Measurements from ENCODE around the gene GNAT3.

GNAT3 gene

GRCh38 chr7:80444811-80445210 is 67.1 kb downstream of the GNAT3 start:
- H4K20me1 ChIP-seq (ENCODE audit: insufficient read depth, low read length, poor library complexity, severe bottlenecking) = no peaks in the 10 kb centered on the region
- H3K4me1 ChIP-seq (ENCODE audit: insufficient read depth, low read length, poor library complexity, severe bottlenecking) = no peaks in the 10 kb centered on the region
- H3K27me3 ChIP-seq (ENCODE audit: insufficient read depth, low read length, poor library complexity, severe bottlenecking) = no peaks in the 10 kb centered on the region
- no peak overlapping the region for H3K4me3 ChIP-seq (ENCODE audit: low read length, poor library complexity, severe bottlenecking)
- no peaks in the 10 kb centered on the region for H3K9me3 ChIP-seq (ENCODE audit: insufficient read depth, low read depth, low read length)
- no peaks in the 10 kb centered on the region for H3F3A ChIP-seq (ENCODE audit: low read depth)
- H2AFZ ChIP-seq (ENCODE audit: low read length) = no peak overlapping the region
- no peak overlapping the region for H3K4me2 ChIP-seq (ENCODE audit: low read depth, low read length, poor library complexity, severe bottlenecking)
- H3K79me2 ChIP-seq (ENCODE audit: insufficient read depth, low read length) = no peaks in the 10 kb centered on the region
- TF ChIP-seq CTCF (conservative IDR thresholded peaks at IDR 0.05; ENCODE audit: low read length) = no peak
- no peak for TF ChIP-seq EZH2phosphoT487 (IDR thresholded peaks at IDR 0.05; ENCODE audit: borderline replicate concordance)
- no peaks in the 10 kb centered on the region for H3K9me2 ChIP-seq (replicated peaks; ENCODE audit: low read depth, low read length)
- no peak overlapping the region for H3K9ac ChIP-seq (ENCODE audit: low read depth, low read length, poor library complexity, severe bottlenecking)
- H3K36me3 ChIP-seq (ENCODE audit: insufficient read depth, low read length) = no peaks in the 10 kb centered on the region

GRCh38 chr7:80443325-80443724 is 68.5 kb downstream of the GNAT3 start:
- Histone ChIP-seq H3K36me3 (ENCODE audit: insufficient read depth, low read length) (no peaks in the 10 kb centered on the region), H3K79me2 (ENCODE audit: insufficient read depth, low read length) (no peaks in the 10 kb centered on the region), H3K4me2 (ENCODE audit: low read depth, low read length, poor library complexity, severe bottlenecking) (no peak overlapping the region), H4K20me1 (ENCODE audit: insufficient read depth, low read length, poor library complexity, severe bottlenecking) (no peaks in the 10 kb centered on the region), H3K9ac (ENCODE audit: low read depth, low read length, poor library complexity, severe bottlenecking) (no peak overlapping the region), H3F3A (ENCODE audit: low read depth) (no peaks in the 10 kb centered on the region), H3K27me3 (ENCODE audit: insufficient read depth, low read length, poor library complexity, severe bottlenecking) (no peaks in the 10 kb centered on the region), H2AFZ (ENCODE audit: low read length) (no peak overlapping the region), H3K4me1 (ENCODE audit: insufficient read depth, low read length, poor library complexity, severe bottlenecking) (no peaks in the 10 kb centered on the region), H3K4me3 (ENCODE audit: low read length, poor library complexity, severe bottlenecking) (no peak overlapping the region), H3K9me2 (replicated peaks; ENCODE audit: low read depth, low read length) (no peaks in the 10 kb centered on the region), H3K9me3 (ENCODE audit: insufficient read depth, low read depth, low read length) (no peaks in the 10 kb centered on the region)
- no peak for TF ChIP-seq EZH2phosphoT487 (IDR thresholded peaks at IDR 0.05; ENCODE audit: borderline replicate concordance)
- no peak for TF ChIP-seq CTCF (conservative IDR thresholded peaks at IDR 0.05; ENCODE audit: low read length)

GRCh38 chr7:80440883-80441282 is 71.0 kb downstream of the GNAT3 start:
- H3K4me2 ChIP-seq (ENCODE audit: low read depth, low read length, poor library complexity, severe bottlenecking) = no peak overlapping the region
- H3K79me2 ChIP-seq (ENCODE audit: insufficient read depth, low read length) = no peaks in the 10 kb centered on the region
- no peaks in the 10 kb centered on the region for H3K36me3 ChIP-seq (ENCODE audit: insufficient read depth, low read length)
- no peaks in the 10 kb centered on the region for H3K27me3 ChIP-seq (ENCODE audit: insufficient read depth, low read length, poor library complexity, severe bottlenecking)
- H4K20me1 ChIP-seq (ENCODE audit: insufficient read depth, low read length, poor library complexity, severe bottlenecking) = no peaks in the 10 kb centered on the region
- no peak overlapping the region for H2AFZ ChIP-seq (ENCODE audit: low read length)
- H3K4me3 ChIP-seq (ENCODE audit: low read length, poor library complexity, severe bottlenecking) = no peak overlapping the region
- no peaks in the 10 kb centered on the region for H3K9me3 ChIP-seq (ENCODE audit: insufficient read depth, low read depth, low read length)
- no peaks in the 10 kb centered on the region for H3K9me2 ChIP-seq (replicated peaks; ENCODE audit: low read depth, low read length)
- no peaks in the 10 kb centered on the region for H3F3A ChIP-seq (ENCODE audit: low read depth)
- TF ChIP-seq CTCF (conservative IDR thresholded peaks at IDR 0.05; ENCODE audit: low read length) (no peak), EZH2phosphoT487 (IDR thresholded peaks at IDR 0.05; ENCODE audit: borderline replicate concordance) (no peak)
- no peaks in the 10 kb centered on the region for H3K4me1 ChIP-seq (ENCODE audit: insufficient read depth, low read length, poor library complexity, severe bottlenecking)
- H3K9ac ChIP-seq (ENCODE audit: low read depth, low read length, poor library complexity, severe bottlenecking) = no peak overlapping the region
